Fibroblast of villous mesenchyme (primary cell): ENCODE measurements around the gene CPVL. TPM values are rescaled to one million over a fixed set of nuclear protein-coding genes. Genes with fewer than 3 reads are reported as not detected.

ENCODE experiments used
- DNase-seq: peaks from one replicate; pipeline ENCODE4 v3.0.0-alpha.2; 2010; ENCODE audit warnings: low read depth
- H3K4me3 ChIP-seq: 2 replicates; pipeline ENCODE4 v1.5.1; 2011; ENCODE audit warnings: low read depth, mild to moderate bottlenecking, low read length
- total RNA-seq: library from RNA; depleted of rRNA; stranded (reverse); fragments of >200 nt; gene quantifications from 2 replicates; pipeline ENCODE4 v1.2.3, GENCODE V29; 2012
- TF ChIP-seq, protein P1 (sequence below): IDR thresholded peaks from 2 replicates; pipeline ENCODE4 v1.5.1; 2012; ENCODE audit warnings: low read depth, mild to moderate bottlenecking, low read length; ENCODE audit not compliant: insufficient read depth

CPVL gene
- total RNA-seq, 1 donor, result not detected

DNA sequence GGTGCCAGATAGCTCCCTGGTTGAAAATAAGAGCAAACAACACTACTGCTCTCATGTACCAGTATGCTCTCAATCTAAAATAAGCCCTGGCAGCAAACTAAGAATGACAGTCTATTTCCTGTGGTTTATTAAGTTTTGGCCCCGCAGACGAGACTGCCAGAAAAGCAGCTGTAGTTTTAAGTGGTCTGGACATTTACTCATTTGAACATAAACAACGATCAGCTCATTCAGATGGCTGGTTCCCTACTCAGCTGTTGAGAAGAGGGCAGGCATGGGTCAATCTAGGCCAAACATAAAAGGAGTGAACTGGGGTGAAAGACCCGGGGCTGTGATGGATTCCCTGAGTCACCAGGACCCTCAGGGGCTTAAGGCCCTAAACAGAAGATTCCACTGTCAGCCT lies 192.7 kb downstream of the CPVL start:
- peak; percentile 93 for DNase-seq
- TF ChIP-seq, protein P1, sequence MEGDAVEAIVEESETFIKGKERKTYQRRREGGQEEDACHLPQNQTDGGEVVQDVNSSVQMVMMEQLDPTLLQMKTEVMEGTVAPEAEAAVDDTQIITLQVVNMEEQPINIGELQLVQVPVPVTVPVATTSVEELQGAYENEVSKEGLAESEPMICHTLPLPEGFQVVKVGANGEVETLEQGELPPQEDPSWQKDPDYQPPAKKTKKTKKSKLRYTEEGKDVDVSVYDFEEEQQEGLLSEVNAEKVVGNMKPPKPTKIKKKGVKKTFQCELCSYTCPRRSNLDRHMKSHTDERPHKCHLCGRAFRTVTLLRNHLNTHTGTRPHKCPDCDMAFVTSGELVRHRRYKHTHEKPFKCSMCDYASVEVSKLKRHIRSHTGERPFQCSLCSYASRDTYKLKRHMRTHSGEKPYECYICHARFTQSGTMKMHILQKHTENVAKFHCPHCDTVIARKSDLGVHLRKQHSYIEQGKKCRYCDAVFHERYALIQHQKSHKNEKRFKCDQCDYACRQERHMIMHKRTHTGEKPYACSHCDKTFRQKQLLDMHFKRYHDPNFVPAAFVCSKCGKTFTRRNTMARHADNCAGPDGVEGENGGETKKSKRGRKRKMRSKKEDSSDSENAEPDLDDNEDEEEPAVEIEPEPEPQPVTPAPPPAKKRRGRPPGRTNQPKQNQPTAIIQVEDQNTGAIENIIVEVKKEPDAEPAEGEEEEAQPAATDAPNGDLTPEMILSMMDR, result no peak
- H3K4me3 ChIP-seq, result no peak overlapping the region

Other genes starting within 250 kb of the CPVL start
- under 0.01 and 1.9 TPM in 2 replicates for gene TRIL, start 188.2 kb downstream of the CPVL start, total RNA-seq
- under 0.01 and 0.32 TPM in 2 replicates for gene CHN2, start 48.2 kb upstream of the CPVL start, total RNA-seq